ENCODE data around the gene ARHGEF4.

Gene ARHGEF4

DNA sequence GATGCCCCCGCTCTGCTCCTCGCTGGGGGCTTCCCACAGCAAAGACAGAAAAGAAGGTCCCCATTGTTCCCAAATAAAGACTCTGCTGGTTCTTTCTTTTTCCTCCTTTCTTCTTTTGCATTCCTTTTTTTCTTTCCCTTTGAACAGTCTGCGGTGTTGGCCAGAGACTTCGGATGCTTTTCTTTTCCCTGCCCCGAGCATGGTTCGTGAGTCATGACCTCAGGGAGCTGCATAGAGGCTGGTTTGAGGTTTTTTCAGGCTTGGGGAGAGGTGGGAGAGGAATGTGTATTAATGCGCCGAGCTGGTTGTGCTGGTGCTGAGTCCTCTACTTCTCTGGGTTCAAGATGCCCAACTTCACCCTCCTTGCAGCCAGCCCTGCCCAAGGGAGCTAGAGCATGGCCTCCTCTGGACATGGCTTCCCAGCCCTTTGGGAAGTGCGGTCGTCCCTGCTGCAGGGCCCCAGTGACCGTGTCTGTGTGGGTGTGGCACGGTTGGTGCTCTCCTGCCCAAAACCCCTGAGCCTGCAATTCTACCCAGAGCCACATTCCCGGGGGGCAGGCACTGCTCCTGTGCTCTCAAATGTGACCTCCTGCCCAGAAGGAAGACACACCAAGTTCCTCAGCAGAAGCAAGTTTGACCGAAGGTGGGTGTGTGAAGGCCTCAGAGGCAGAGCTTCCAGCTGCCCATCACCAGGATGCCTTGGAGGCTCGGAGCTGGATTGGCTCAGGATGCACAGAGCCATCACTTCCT lies 9.0 kb upstream of the ARHGEF4 start:
- no peak overlapping the region for H3K4me3 ChIP-seq (ENCODE audit: control insufficient read depth, low read depth, low read length)
- TF ChIP-seq, protein P1, sequence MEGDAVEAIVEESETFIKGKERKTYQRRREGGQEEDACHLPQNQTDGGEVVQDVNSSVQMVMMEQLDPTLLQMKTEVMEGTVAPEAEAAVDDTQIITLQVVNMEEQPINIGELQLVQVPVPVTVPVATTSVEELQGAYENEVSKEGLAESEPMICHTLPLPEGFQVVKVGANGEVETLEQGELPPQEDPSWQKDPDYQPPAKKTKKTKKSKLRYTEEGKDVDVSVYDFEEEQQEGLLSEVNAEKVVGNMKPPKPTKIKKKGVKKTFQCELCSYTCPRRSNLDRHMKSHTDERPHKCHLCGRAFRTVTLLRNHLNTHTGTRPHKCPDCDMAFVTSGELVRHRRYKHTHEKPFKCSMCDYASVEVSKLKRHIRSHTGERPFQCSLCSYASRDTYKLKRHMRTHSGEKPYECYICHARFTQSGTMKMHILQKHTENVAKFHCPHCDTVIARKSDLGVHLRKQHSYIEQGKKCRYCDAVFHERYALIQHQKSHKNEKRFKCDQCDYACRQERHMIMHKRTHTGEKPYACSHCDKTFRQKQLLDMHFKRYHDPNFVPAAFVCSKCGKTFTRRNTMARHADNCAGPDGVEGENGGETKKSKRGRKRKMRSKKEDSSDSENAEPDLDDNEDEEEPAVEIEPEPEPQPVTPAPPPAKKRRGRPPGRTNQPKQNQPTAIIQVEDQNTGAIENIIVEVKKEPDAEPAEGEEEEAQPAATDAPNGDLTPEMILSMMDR (conservative IDR thresholded peaks at IDR 0.05; ENCODE audit: control insufficient read depth, insufficient read depth, low read depth, low read length) = no peak

DNA sequence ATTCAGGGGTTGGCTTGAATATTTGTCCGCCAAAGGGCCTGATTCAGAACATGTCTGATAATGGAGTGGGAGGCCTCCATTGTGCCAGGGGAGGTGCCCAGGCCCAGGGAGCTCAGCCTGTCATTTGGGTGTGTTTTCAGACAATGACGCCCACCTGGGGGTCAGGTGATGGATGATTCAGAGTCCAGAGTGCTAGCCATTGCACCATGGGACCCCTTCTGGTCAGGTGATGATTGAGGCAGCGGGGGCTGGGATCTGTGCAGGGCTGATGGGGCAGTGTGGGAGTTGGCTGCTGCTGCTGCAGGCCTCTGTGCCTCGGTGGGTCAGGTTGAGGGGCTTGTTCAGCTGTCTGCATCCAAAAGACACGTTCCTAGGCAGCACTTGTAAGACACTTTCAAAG lies 8.3 kb upstream of the ARHGEF4 start:
- DNase-seq (ENCODE audit: low read depth) = no peak
- TF ChIP-seq, protein P1 (conservative IDR thresholded peaks at IDR 0.05; ENCODE audit: control insufficient read depth, insufficient read depth, low read depth, low read length) = no peak
- no peak overlapping the region for H3K4me3 ChIP-seq (ENCODE audit: control insufficient read depth, low read depth, low read length)

More for the DNA sequence above, 9.0 kb upstream of the ARHGEF4 start:
- DNase-seq (ENCODE audit: low read depth) = peak; percentile 58

DNA sequence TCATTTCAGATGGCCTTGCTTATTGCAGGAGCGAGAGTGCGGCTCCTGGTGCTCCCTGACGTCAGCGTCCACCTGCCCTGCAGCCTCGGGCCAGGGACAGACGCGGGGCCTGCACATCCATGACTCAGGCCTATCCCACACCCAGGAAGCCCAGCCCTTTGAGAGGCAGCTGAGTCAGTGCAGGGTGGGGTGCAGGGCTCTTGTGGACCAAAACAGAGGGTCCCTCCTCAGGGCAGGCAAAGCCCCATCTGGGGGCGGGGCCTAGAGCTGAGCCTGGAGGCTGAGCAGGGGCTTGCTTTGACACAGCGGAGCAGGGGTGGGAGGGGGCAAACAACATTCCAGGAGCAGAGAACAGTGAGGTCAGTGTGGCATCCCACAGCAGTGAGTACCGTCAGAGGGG lies 7.7 kb upstream of the ARHGEF4 start:
- DNase-seq (ENCODE audit: low read depth) = no peak
- no peak overlapping the region for H3K4me3 ChIP-seq (ENCODE audit: control insufficient read depth, low read depth, low read length)
- TF ChIP-seq, protein P1 (conservative IDR thresholded peaks at IDR 0.05; ENCODE audit: control insufficient read depth, insufficient read depth, low read depth, low read length) = no peak

DNA sequence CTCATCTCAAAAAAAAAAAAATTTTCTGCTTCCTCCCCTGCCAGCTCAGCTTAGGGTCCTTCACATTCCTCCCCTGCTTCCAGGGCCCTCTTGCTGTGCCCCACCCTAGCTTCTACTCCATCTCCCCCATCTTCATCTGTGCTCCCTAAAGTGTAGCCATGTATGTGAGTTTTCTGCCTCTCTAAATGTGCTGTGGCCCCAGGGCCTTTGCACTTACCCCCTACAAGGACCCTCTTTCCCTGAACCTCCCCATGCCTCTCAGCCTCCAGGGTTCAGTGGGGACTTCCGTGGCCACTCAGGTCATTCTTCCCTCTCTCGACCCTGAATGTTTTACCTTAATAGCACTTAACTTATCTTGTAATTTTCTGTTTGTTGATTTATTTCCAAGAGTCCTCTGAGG lies 6.2 kb upstream of the ARHGEF4 start:
- no peak for DNase-seq (ENCODE audit: low read depth)
- TF ChIP-seq, protein P1 (conservative IDR thresholded peaks at IDR 0.05; ENCODE audit: control insufficient read depth, insufficient read depth, low read depth, low read length) = no peak
- no peak overlapping the region for H3K4me3 ChIP-seq (ENCODE audit: control insufficient read depth, low read depth, low read length)

GRCh38 chr2:130831356-130831755 lies 5.4 kb upstream of the ARHGEF4 start:
- TF ChIP-seq, protein P1 (conservative IDR thresholded peaks at IDR 0.05; ENCODE audit: control insufficient read depth, insufficient read depth, low read depth, low read length) = no peak
- H3K4me3 ChIP-seq (ENCODE audit: control insufficient read depth, low read depth, low read length) = no peak overlapping the region
- DNase-seq (ENCODE audit: low read depth) = no peak

- no peak overlapping the region for H3K4me3 ChIP-seq (ENCODE audit: control insufficient read depth, low read depth, low read length)
- TF ChIP-seq, protein P1 (conservative IDR thresholded peaks at IDR 0.05; ENCODE audit: control insufficient read depth, insufficient read depth, low read depth, low read length) = no peak
- DNase-seq (ENCODE audit: low read depth) = no peak
Measured at GRCh38 chr2:130832296-130832940, 4.3 kb upstream of the ARHGEF4 start.

Measured in fibroblast of mammary gland (primary cell).